Measurements from ENCODE around the gene CEP43.

The CEP43 gene

GRCh38 chr6:167045828-167046580, 46.8 kb downstream of the CEP43 start:
- no peak for DNase-seq (ENCODE audit: low read depth)
- peak; percentile 25 for TF ChIP-seq CTCF (conservative IDR thresholded peaks at IDR 0.05; ENCODE audit: low read depth, low read length)
- no peak overlapping the region for H3K4me3 ChIP-seq (ENCODE audit: low read depth, low read length)

GRCh38 chr6:167046861-167047495, 47.8 kb downstream of the CEP43 start:
- TF ChIP-seq CTCF (conservative IDR thresholded peaks at IDR 0.05; ENCODE audit: low read depth, low read length): no peak
- H3K4me3 ChIP-seq (ENCODE audit: low read depth, low read length): no peak overlapping the region

GRCh38 chr6:167047554-167047953, 48.4 kb downstream of the CEP43 start:
- TF ChIP-seq CTCF (conservative IDR thresholded peaks at IDR 0.05; ENCODE audit: low read depth, low read length): no peak
- DNase-seq (ENCODE audit: low read depth): no peak
- no peak overlapping the region for H3K4me3 ChIP-seq (ENCODE audit: low read depth, low read length)

More at GRCh38 chr6:167046861-167047495, 47.8 kb downstream of the CEP43 start:
- no peak for DNase-seq (ENCODE audit: low read depth)
